HL-60 (cell line): Measurements from ENCODE around the gene FBXO42.

Source experiments
- DNase-seq, 2 experiments: peaks; one replicate each; pipeline ENCODE4 v3.0.0-alpha.2; 2010 to 2020; ENCODE audit warnings: low read depth in 1 of 2, low spot score in 1 of 2
- H3K27ac ChIP-seq: fragments of 250-450 bp; sonication (Bioruptor Pico); replicated peaks from 2 replicates; pipeline ENCODE4 v1.5.1; 2020; ENCODE audit warnings: mild to moderate bottlenecking, moderate library complexity
- H3K27me3 ChIP-seq: fragments of 250-450 bp; sonication (Bioruptor Pico); 2 replicates; pipeline ENCODE4 v1.5.1; 2021; ENCODE audit warnings: mild to moderate bottlenecking, moderate library complexity; ENCODE audit not compliant: insufficient read depth, poor library complexity, severe bottlenecking
- H3K4me3 ChIP-seq: replicated peaks from 2 replicates; pipeline ENCODE4 v1.5.1; 2011; ENCODE audit warnings: mild to moderate bottlenecking, control low read depth, low read length; ENCODE audit not compliant: insufficient read depth
- GABPA ChIP-seq: IDR thresholded peaks from 2 replicates; pipeline ENCODE4 v1.6.1; 2012; ENCODE audit warnings: low read depth
- POLR2AphosphoS5 ChIP-seq: IDR thresholded peaks from 2 replicates; pipeline ENCODE4 v1.6.1; 2012; ENCODE audit warnings: low read depth
- SPI1 ChIP-seq: IDR thresholded peaks from 2 replicates; pipeline ENCODE4 v1.6.1; 2012; ENCODE audit warnings: low read depth, mild to moderate bottlenecking, borderline replicate concordance
- TF ChIP-seq, protein P1 (sequence below): IDR thresholded peaks from one replicate; pipeline ENCODE4 v1.5.1; 2011; ENCODE audit warnings: low read length, control low read depth, inconsistent platforms; ENCODE audit not compliant: insufficient read depth
- TF ChIP-seq, protein P2 (sequence below): IDR thresholded peaks from 2 replicates; pipeline ENCODE4 v1.6.1; 2012; ENCODE audit warnings: low read depth; ENCODE audit not compliant: insufficient replicate concordance

The FBXO42 gene

GRCh38 chr1:16206547-16207317 lies 145.5 kb downstream of the FBXO42 start:
- TF ChIP-seq, protein P1, sequence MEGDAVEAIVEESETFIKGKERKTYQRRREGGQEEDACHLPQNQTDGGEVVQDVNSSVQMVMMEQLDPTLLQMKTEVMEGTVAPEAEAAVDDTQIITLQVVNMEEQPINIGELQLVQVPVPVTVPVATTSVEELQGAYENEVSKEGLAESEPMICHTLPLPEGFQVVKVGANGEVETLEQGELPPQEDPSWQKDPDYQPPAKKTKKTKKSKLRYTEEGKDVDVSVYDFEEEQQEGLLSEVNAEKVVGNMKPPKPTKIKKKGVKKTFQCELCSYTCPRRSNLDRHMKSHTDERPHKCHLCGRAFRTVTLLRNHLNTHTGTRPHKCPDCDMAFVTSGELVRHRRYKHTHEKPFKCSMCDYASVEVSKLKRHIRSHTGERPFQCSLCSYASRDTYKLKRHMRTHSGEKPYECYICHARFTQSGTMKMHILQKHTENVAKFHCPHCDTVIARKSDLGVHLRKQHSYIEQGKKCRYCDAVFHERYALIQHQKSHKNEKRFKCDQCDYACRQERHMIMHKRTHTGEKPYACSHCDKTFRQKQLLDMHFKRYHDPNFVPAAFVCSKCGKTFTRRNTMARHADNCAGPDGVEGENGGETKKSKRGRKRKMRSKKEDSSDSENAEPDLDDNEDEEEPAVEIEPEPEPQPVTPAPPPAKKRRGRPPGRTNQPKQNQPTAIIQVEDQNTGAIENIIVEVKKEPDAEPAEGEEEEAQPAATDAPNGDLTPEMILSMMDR: no peak
- TF ChIP-seq, protein P2, sequence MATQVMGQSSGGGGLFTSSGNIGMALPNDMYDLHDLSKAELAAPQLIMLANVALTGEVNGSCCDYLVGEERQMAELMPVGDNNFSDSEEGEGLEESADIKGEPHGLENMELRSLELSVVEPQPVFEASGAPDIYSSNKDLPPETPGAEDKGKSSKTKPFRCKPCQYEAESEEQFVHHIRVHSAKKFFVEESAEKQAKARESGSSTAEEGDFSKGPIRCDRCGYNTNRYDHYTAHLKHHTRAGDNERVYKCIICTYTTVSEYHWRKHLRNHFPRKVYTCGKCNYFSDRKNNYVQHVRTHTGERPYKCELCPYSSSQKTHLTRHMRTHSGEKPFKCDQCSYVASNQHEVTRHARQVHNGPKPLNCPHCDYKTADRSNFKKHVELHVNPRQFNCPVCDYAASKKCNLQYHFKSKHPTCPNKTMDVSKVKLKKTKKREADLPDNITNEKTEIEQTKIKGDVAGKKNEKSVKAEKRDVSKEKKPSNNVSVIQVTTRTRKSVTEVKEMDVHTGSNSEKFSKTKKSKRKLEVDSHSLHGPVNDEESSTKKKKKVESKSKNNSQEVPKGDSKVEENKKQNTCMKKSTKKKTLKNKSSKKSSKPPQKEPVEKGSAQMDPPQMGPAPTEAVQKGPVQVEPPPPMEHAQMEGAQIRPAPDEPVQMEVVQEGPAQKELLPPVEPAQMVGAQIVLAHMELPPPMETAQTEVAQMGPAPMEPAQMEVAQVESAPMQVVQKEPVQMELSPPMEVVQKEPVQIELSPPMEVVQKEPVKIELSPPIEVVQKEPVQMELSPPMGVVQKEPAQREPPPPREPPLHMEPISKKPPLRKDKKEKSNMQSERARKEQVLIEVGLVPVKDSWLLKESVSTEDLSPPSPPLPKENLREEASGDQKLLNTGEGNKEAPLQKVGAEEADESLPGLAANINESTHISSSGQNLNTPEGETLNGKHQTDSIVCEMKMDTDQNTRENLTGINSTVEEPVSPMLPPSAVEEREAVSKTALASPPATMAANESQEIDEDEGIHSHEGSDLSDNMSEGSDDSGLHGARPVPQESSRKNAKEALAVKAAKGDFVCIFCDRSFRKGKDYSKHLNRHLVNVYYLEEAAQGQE: peak; percentile 19
- TF ChIP-seq SPI1 (no peak), POLR2AphosphoS5 (peak; percentile 88), GABPA (no peak)
- no peaks in the 10 kb centered on the region for H3K27me3 ChIP-seq
- peak overlapping the region; percentile 48 for H3K4me3 ChIP-seq
- DNase-seq: peak; percentile 96 to 98
- H3K27ac ChIP-seq: peak overlapping the region; percentile 70

- no peak for DNase-seq
- Histone ChIP-seq H3K27ac (peak overlapping the region; percentile 37; the same call in 1 of the 2 replicates), H3K27me3 (no peaks in the 10 kb centered on the region), H3K4me3 (peak overlapping the region; percentile 33)
- no peak for TF ChIP-seq GABPA
- no peak for TF ChIP-seq SPI1
- TF ChIP-seq POLR2AphosphoS5: no peak
- TF ChIP-seq, protein P1: no peak
- TF ChIP-seq, protein P2: no peak
These were observed 146.3 kb downstream of the FBXO42 start for GRCh38 chr1:16205891-16206546.

GRCh38 chr1:16205334-16205671 lies 147.0 kb downstream of the FBXO42 start:
- TF ChIP-seq POLR2AphosphoS5: no peak
- Histone ChIP-seq H3K27me3 (no peaks in the 10 kb centered on the region), H3K27ac (no peak overlapping the region), H3K4me3 (no peak overlapping the region)
- no peak for DNase-seq

GRCh38 chr1:16204634-16205333 lies 147.5 kb downstream of the FBXO42 start:
- DNase-seq: peak in 1 of 2 experiments; percentile 36
- Histone ChIP-seq H3K27me3 (no peaks in the 10 kb centered on the region), H3K27ac (no peak overlapping the region), H3K4me3 (no peak overlapping the region)
- TF ChIP-seq GABPA: no peak
- no peak for TF ChIP-seq SPI1
- TF ChIP-seq, protein P1: no peak
- TF ChIP-seq POLR2AphosphoS5: no peak
- TF ChIP-seq, protein P2: no peak
